ENCODE measurements around the gene DKKL1. TPM values are rescaled to one million over a fixed set of nuclear protein-coding genes. Genes with fewer than 3 reads are reported as not detected.
A peak's percentile ranks its signal among the peaks of the same experiment; 100 is the strongest.

DKKL1 gene
- total RNA-seq, 2 experiments from 2014 or later = 0.61 to 0.63 TPM

GRCh38 chr19:49423985-49424303 lies 60.3 kb downstream of the DKKL1 start:
- no peaks in the 10 kb centered on the region for H3K9me2 ChIP-seq (ENCODE audit: insufficient read depth, low read length)
- TF ChIP-seq CTCF (conservative IDR thresholded peaks at IDR 0.05; ENCODE audit: low read length) = no peak
- TF ChIP-seq EZH2phosphoT487 (IDR thresholded peaks at IDR 0.05; ENCODE audit: borderline replicate concordance, low read depth, low read length) = no peak
- peaks cover 63% of the 10 kb centered on the region for H3K4me1 ChIP-seq (ENCODE audit: insufficient read depth, low read length, poor library complexity, severe bottlenecking)
- H4K20me1 ChIP-seq (ENCODE audit: insufficient read depth, low read length) = no peaks in the 10 kb centered on the region
- no peak for DNase-seq (ENCODE audit: low spot score)
- no peak overlapping the region for H3K4me3 ChIP-seq (ENCODE audit: low read depth, low read length, poor library complexity, severe bottlenecking)
- BruUV-seq (replicated peaks) = no TSS peak
- no peaks in the 10 kb centered on the region for H3K36me3 ChIP-seq (ENCODE audit: insufficient read depth, low read length)
- peak overlapping the region; percentile 20; the same call in 1 of the 2 replicates for H3K4me2 ChIP-seq (ENCODE audit: low read length)
- H3K79me2 ChIP-seq (ENCODE audit: insufficient read depth, low read depth, low read length) = no peaks in the 10 kb centered on the region
- no peak overlapping the region for H3K27ac ChIP-seq (ENCODE audit: low read depth, low read length, poor library complexity, severe bottlenecking)
- ChIA-PET CTCF (ENCODE audit: unreplicated experiment) (no interaction called here), POLR2A (no interaction called here)
- no peak overlapping the region for H2AFZ ChIP-seq (ENCODE audit: low read length)
- H3K9me3 ChIP-seq (ENCODE audit: low read length) = no peaks in the 10 kb centered on the region
- intact Hi-C loops (cut with micrococcal nuclease; ENCODE audit: unreplicated experiment) = no loop called here

Other genes starting within 250 kb of the DKKL1 start
- 5.5 and 14.7 TPM in 2 replicates for gene LIN7B, start 249.5 kb upstream of the DKKL1 start, total RNA-seq (2014; rRNA removed; shearing (Covaris generic))
- gene LIN7B, start 249.5 kb upstream of the DKKL1 start, total RNA-seq (2022) = 3.6 and 4.8 TPM in 2 replicates
- gene C19orf73, start 244.7 kb upstream of the DKKL1 start, total RNA-seq (2014; rRNA removed; shearing (Covaris generic)) = 5.9 and 8.3 TPM in 2 replicates
- 2.5 and 4.4 TPM in 2 replicates for gene C19orf73, start 244.7 kb upstream of the DKKL1 start, total RNA-seq (2022)
- gene PPFIA3, start 244.3 kb upstream of the DKKL1 start, total RNA-seq (2014; rRNA removed; shearing (Covaris generic)) = 17.1 and 21.2 TPM in 2 replicates
- gene PPFIA3, start 244.3 kb upstream of the DKKL1 start, total RNA-seq (2022) = 16.2 and 17.8 TPM in 2 replicates
- gene HRC, start 208.5 kb upstream of the DKKL1 start, total RNA-seq (2014; rRNA removed; shearing (Covaris generic)) = not detected in 2 replicates
- gene HRC, start 208.5 kb upstream of the DKKL1 start, total RNA-seq (2022) = not detected in 2 replicates
- 11.6 and 20.9 TPM in 2 replicates for gene TRPM4, start 206.1 kb upstream of the DKKL1 start, total RNA-seq (2014; rRNA removed; shearing (Covaris generic))
- gene TRPM4, start 206.1 kb upstream of the DKKL1 start, total RNA-seq (2022) = 36.2 and 44.2 TPM in 2 replicates
- 2.5 and 2.8 TPM in 2 replicates for gene SLC6A16, start 38.7 kb upstream of the DKKL1 start, total RNA-seq (2014; rRNA removed; shearing (Covaris generic))
- 15.8 and 21.7 TPM in 2 replicates for gene SLC6A16, start 38.7 kb upstream of the DKKL1 start, total RNA-seq (2022)
- gene CD37, start 28.5 kb upstream of the DKKL1 start, total RNA-seq (2014; rRNA removed; shearing (Covaris generic)) = 170 and 219 TPM in 2 replicates
- 279 and 352 TPM in 2 replicates for gene CD37, start 28.5 kb upstream of the DKKL1 start, total RNA-seq (2022)
- 5.3 and 7.4 TPM in 2 replicates for gene TEAD2, start 1.5 kb upstream of the DKKL1 start, total RNA-seq (2014; rRNA removed; shearing (Covaris generic))
- 4.9 and 7.6 TPM in 2 replicates for gene TEAD2, start 1.5 kb upstream of the DKKL1 start, total RNA-seq (2022)
- 12.0 and 15.9 TPM in 2 replicates for gene KASH5, start 24.4 kb downstream of the DKKL1 start, total RNA-seq (2014; rRNA removed; shearing (Covaris generic))
- gene KASH5, start 24.4 kb downstream of the DKKL1 start, total RNA-seq (2022) = 16.3 and 19.4 TPM in 2 replicates
- 0.66 TPM in 1 of 2 replicates, not detected in the other for gene PTH2, start 59.6 kb downstream of the DKKL1 start, total RNA-seq (2014; rRNA removed; shearing (Covaris generic))
- 1.7 TPM in 1 of 2 replicates, not detected in the other for gene PTH2, start 59.6 kb downstream of the DKKL1 start, total RNA-seq (2022)
- gene GFY, start 61.5 kb downstream of the DKKL1 start, total RNA-seq (2014; rRNA removed; shearing (Covaris generic)) = not detected in 2 replicates
- not detected in 2 replicates for gene GFY, start 61.5 kb downstream of the DKKL1 start, total RNA-seq (2022)
- gene SLC17A7, start 77.7 kb downstream of the DKKL1 start, total RNA-seq (2014; rRNA removed; shearing (Covaris generic)) = 0.13 and 1.3 TPM in 2 replicates
- gene SLC17A7, start 77.7 kb downstream of the DKKL1 start, total RNA-seq (2022) = 1.3 and 1.5 TPM in 2 replicates
- gene PIH1D1, start 87.9 kb downstream of the DKKL1 start, total RNA-seq (2014; rRNA removed; shearing (Covaris generic)) = 114 and 117 TPM in 2 replicates
- gene PIH1D1, start 87.9 kb downstream of the DKKL1 start, total RNA-seq (2022) = 93.2 and 95.5 TPM in 2 replicates
- 39.5 and 55.4 TPM in 2 replicates for gene ALDH16A1, start 89.3 kb downstream of the DKKL1 start, total RNA-seq (2014; rRNA removed; shearing (Covaris generic))
- 26.0 and 30.6 TPM in 2 replicates for gene ALDH16A1, start 89.3 kb downstream of the DKKL1 start, total RNA-seq (2022)
- 8.2 and 10.1 TPM in 2 replicates for gene FLT3LG, start 110.3 kb downstream of the DKKL1 start, total RNA-seq (2014; rRNA removed; shearing (Covaris generic))
- 8.4 and 11.7 TPM in 2 replicates for gene FLT3LG, start 110.3 kb downstream of the DKKL1 start, total RNA-seq (2022)
- gene RPL13A, start 123.7 kb downstream of the DKKL1 start, total RNA-seq (2014; rRNA removed; shearing (Covaris generic)) = 6,720 and 8,461 TPM in 2 replicates
- 2,999 and 3,606 TPM in 2 replicates for gene RPL13A, start 123.7 kb downstream of the DKKL1 start, total RNA-seq (2022)
- gene RPS11, start 132.6 kb downstream of the DKKL1 start, total RNA-seq (2014; rRNA removed; shearing (Covaris generic)) = 6,180 and 6,539 TPM in 2 replicates
- gene RPS11, start 132.6 kb downstream of the DKKL1 start, total RNA-seq (2022) = 2,366 and 2,673 TPM in 2 replicates
- gene FCGRT, start 148.8 kb downstream of the DKKL1 start, total RNA-seq (2014; rRNA removed; shearing (Covaris generic)) = 19.4 and 20.9 TPM in 2 replicates
- gene FCGRT, start 148.8 kb downstream of the DKKL1 start, total RNA-seq (2022) = 10.7 and 11.6 TPM in 2 replicates
- gene RCN3, start 164.1 kb downstream of the DKKL1 start, total RNA-seq (2014; rRNA removed; shearing (Covaris generic)) = 0.77 and 1.4 TPM in 2 replicates
- 1.3 and 2.1 TPM in 2 replicates for gene RCN3, start 164.1 kb downstream of the DKKL1 start, total RNA-seq (2022)
- gene NOSIP, start 216.7 kb downstream of the DKKL1 start, total RNA-seq (2014; rRNA removed; shearing (Covaris generic)) = 74.7 and 84.0 TPM in 2 replicates
- 35.1 and 42.7 TPM in 2 replicates for gene NOSIP, start 216.7 kb downstream of the DKKL1 start, total RNA-seq (2022)
- 2.7 and 4.7 TPM in 2 replicates for gene PRRG2, start 217.4 kb downstream of the DKKL1 start, total RNA-seq (2014; rRNA removed; shearing (Covaris generic))
- gene PRRG2, start 217.4 kb downstream of the DKKL1 start, total RNA-seq (2022) = 2.4 TPM in 2 replicates
- 5.1 and 6.5 TPM in 2 replicates for gene PRR12, start 227.3 kb downstream of the DKKL1 start, total RNA-seq (2014; rRNA removed; shearing (Covaris generic))
- gene PRR12, start 227.3 kb downstream of the DKKL1 start, total RNA-seq (2022) = 32.8 and 40.0 TPM in 2 replicates